22Rv1 (cell line): ENCODE results near the gene LRRC59.
"Not testable (repeated sequence)": the region's sequence is repeated elsewhere in the genome, so short reads cannot be mapped to it uniquely, and the experiment has no call there.

Experiments used
- H3K27ac ChIP-seq: fragments of 450-650 bp; 2 replicates; pipeline ENCODE4 v1.5.1; 2017
- CTCF ChIP-seq: fragments of 450-650 bp; IDR thresholded peaks from 2 replicates; pipeline ENCODE4 v1.5.1; 2017; ENCODE audit warnings: mild to moderate bottlenecking
- ZFX ChIP-seq: fragments of 450-650 bp; IDR thresholded peaks from 2 replicates; pipeline ENCODE4 v1.6.1; 2017; ENCODE audit warnings: antibody characterized with exemption, borderline replicate concordance

LRRC59 gene

DNA sequence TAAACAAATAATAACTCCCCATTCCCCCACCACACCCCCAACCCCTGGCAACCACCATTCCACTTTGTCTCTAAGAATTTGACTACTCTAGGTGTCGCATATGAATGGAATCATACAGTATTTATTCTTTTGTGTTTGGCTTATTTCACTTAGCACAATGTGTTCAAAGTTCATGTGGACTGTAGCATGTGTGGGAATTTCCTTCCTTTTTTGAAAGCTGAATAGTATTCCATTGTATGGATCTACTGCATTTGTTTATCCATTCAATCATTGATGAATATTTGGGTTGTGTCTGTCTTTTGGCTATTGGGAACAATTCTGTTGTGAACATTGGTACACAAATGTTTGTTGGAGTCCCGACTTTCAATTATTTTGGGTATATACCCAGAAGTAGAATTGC lies 25.4 kb upstream of the LRRC59 start:
- TF ChIP-seq ZFX: no peak
- TF ChIP-seq CTCF: no peak
- H3K27ac ChIP-seq: no peak overlapping the region

DNA sequence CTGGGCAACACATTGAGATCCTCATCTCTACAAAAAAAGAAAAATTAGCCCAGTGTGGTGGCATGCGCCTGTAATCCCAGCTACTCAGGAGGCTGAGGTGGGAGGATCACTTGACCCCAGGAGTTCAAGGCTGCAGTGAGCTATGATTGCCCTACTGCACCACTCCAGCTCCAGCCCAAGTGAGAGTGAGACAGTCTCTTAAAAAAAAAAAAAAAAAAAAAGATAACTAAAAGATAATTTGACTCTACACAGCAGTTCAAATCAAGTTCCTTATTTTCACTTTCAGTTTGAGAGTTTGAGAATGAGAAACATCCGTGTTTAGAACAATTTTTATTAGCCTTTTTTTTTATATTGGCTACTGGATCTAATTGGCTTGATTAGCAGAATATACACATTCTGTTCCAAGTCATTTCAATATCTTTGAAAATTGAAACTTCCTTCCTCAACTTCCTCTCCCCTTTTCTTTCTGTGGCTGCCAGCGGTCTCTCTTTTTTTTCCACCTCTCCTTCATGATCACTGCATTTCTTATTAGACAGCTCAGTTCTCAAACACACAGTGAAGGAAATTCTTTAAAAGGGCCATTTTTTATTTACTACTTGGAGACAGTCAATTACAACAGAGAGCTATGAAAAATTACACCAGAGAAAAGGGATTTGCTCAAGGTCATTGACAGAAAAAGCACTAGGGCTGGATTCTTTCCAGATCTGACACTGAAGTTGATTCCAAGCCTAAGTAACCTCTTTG lies 24.2 kb upstream of the LRRC59 start:
- no peak for TF ChIP-seq ZFX
- TF ChIP-seq CTCF: no peak
- no peak overlapping the region for H3K27ac ChIP-seq

DNA sequence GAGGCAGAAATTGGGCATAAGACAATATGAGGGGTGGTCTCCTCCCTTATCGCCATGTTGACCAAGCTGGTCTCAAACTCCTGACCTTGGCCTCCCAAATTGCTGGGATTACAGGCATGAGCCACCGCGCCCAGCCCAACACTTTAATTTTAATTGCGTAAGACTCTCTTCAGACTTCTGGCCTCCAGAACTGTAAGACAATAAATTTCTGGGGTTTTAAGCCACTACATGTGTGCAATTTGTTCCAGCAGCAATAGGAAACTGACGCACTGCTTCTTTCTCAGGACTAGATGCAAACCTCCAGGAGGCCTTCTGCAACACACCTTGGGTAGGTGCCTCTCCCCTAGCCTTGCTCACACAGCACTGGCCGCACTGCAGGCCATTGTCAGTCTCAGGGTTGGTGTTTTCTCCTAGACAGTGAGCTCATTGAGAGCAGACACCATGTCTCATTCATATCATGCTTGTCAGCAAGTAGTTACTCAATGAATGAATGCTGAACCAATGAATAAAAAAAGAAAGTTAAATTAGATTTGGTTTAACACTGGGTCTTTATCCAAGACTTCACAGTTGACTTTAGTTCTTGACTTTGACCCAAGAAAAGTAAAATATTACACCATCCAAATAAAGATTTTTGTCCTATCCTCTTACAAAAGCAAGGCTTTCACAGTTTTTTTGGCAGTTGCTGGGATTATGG lies 23.2 kb upstream of the LRRC59 start:
- no peak overlapping the region for H3K27ac ChIP-seq
- TF ChIP-seq ZFX: no peak
- no peak for TF ChIP-seq CTCF

DNA sequence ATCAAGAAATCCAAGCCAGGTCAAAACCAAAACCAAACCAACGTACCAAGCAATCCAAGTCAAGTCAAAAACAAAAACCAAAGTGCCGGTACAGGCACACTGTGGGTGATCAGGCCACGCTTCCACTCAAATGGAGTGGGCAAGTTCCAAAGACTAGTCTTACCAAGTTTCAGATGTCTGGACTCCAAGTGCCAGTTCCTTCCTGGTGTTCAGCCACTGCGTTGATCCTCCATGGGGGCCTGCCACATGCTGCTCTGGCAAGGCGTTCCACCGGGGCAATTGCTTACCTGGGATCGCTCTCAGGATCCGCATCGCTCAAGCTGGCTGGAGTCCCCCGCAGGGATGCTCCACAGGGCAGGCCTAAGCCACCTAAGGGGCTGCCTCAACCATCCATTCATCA lies 22.3 kb upstream of the LRRC59 start:
- not testable (repeated sequence) for H3K27ac ChIP-seq

GRCh38 chr17:50414808-50415207 lies 17.5 kb upstream of the LRRC59 start:
- H3K27ac ChIP-seq: no peak overlapping the region
- TF ChIP-seq ZFX (no peak), CTCF (no peak)

DNA sequence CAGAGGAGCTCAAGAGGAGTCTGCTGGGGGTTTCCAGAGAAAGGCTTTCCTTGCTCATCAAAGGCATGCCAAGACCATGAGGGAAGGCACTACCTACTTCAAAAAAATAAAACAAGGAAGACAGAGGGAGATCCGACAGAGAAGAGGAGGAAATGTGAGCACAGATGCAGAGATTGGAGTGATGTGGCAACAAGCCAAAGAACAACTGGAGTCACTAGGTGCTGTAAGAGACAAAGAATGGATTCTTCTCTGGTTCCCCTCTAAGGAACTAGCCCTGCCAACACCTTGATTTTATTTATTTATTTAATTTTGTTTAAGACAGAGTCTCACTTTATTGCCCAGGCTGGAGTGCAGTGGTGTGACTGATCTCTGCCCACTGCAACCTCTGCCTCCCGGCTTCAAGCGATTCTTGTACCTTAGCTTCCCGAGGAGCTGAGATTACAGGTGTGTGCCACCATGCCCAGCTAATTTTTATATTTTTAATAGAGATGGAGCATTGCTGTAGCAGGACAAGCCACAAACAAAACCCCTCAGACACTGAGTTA lies 14.9 kb upstream of the LRRC59 start:
- no peak overlapping the region for H3K27ac ChIP-seq
- no peak for TF ChIP-seq ZFX
- no peak for TF ChIP-seq CTCF

DNA sequence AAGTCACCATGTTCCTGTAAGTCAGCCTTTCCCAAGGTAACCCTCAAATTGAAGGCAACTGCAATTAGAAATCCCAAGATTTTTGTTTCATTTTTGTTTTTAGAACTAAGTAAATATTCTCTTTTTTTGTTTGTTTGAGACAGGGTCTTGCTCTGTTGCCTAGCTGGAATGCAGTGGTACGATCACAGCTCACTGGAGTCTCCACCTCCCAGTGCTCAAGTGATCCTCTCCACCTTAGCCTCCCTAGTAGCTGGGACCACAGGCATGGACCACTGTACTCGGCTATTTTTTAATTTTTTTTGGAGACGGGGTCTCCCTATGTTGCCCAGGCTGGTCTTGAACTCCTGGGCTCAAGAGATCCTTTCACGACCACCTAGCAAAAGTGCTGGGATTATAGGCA lies 10.6 kb upstream of the LRRC59 start:
- H3K27ac ChIP-seq: no peak overlapping the region
- TF ChIP-seq ZFX: no peak
- TF ChIP-seq CTCF: no peak
